ENCODE results near the gene GPR137B. TPM values are rescaled to one million over a fixed set of nuclear protein-coding genes. Genes with fewer than 3 reads are reported as not detected.
"Not testable (repeated sequence)": the region's sequence is repeated elsewhere in the genome, so short reads cannot be mapped to it uniquely, and the experiment has no call there.

GPR137B gene, protein sequence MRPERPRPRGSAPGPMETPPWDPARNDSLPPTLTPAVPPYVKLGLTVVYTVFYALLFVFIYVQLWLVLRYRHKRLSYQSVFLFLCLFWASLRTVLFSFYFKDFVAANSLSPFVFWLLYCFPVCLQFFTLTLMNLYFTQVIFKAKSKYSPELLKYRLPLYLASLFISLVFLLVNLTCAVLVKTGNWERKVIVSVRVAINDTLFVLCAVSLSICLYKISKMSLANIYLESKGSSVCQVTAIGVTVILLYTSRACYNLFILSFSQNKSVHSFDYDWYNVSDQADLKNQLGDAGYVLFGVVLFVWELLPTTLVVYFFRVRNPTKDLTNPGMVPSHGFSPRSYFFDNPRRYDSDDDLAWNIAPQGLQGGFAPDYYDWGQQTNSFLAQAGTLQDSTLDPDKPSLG
- 13.7 TPM for polyA plus RNA-seq (2012; ENCODE audit: low read depth, missing spikeins)

DNA sequence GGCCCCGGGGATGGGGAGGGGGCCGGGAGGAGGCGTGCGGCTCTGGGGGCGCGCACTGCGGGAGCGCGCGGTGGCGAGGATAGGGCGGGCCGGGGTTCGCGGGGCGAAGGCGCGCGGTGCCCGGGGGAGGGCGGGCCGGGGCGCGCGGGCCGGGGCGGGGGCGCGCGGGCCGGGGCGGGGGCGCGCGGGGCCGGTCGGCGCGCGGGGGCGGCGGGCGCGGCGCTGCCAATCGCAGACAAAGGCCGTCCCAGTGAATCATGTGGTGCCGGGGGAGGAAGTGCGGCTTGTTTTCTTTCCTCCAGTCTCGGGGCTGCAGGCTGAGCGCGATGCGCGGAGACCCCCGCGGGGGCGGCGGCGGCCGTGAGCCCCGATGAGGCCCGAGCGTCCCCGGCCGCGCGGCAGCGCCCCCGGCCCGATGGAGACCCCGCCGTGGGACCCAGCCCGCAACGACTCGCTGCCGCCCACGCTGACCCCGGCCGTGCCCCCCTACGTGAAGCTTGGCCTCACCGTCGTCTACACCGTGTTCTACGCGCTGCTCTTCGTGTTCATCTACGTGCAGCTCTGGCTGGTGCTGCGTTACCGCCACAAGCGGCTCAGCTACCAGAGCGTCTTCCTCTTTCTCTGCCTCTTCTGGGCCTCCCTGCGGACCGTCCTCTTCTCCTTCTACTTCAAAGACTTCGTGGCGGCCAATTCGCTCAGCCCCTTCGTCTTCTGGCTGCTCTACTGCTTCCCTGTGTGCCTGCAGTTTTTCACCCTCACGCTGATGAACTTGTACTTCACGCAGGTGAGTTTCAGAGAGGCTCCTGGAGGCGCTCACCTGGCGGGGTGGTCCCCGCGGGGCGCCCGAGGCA lies at the start of gene GPR137B:
Gene GPR137B (plus strand): TSS at position 287 of the 851 bp plus-strand sequence. CDS start 84 bp downstream, at position 371.
- DNase-seq (ENCODE audit: insufficient read length, low spot score) (peak; percentile 82), FAIRE-seq (peak; percentile 91)
- peak; percentile 60 for TF ChIP-seq TAF1 (IDR thresholded peaks at IDR 0.05; ENCODE audit: low read depth, low read length)
- TF ChIP-seq SPI1 (IDR thresholded peaks at IDR 0.05; ENCODE audit: low read depth, low read length), result peak; percentile 81
- TF ChIP-seq POLR2AphosphoS5 (IDR thresholded peaks at IDR 0.05; ENCODE audit: low read depth, low read length), result no peak
- TF ChIP-seq POU2F2 (IDR thresholded peaks at IDR 0.05; ENCODE audit: low read depth, low read length), result peak; percentile 43; the same call in 1 of the 2 replicates
- no peak for TF ChIP-seq PAX5 (IDR thresholded peaks at IDR 0.05; ENCODE audit: insufficient read depth, low read length, severe bottlenecking)
- TF ChIP-seq POLR2A (IDR thresholded peaks at IDR 0.05; ENCODE audit: low read depth, low read length), result peak; percentile 48

DNA sequence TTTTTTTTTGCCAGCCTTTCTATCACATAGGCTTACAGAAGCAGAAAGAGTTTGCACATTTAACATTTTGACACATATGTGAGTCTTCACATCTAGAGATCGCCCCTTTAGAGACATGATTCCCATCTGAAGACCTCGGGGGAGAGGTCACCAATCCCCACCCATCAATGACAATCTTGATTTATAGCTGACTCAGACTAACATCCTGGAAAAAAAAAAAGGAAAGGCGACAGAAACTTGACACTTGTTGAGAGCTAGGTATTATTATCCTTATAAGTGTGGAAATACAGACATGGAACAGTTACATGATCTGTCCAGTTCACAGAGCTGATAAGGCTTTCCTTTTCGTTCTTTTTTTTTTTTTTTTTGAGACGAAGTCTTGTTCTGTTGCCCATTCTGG lies 49.4 kb upstream of the GPR137B start:
- FAIRE-seq (no peak), DNase-seq (ENCODE audit: insufficient read length, low spot score) (no peak)

DNA sequence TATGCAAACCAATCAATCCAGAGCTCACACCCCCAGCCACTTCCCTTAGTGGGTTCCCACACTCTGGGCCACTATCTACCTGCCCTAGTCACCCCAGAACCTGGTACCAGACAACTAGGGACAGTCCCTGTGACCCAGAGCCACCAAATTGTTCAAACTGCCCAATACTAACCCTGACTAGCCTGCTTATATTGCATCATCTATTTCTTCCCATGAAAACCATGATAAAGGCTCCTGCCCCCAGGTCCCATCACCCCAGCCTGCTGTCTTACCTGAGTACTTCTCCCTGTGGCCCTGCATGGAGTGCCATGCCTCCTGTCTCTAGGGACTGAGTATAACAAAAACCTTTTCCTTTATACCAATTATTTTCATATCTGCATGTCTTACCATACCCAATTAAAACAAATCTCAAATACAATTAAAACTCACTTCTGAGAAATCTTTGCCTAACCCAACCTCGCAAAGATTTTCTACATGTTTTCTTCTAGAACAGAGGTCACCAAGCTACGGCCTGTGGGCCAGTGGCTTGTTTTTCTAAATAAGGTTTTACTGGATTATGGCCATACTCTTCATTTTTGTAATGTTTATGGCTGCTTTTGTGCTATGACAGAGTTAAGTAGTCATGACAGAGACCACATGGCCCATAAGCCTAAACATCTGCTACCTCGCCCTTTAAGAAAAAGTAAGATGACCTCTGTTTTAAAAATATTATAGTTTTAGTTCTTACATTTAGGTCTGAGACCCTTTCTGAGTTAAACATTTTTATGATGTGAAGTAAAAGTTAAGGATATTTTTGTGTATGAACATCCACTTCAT lies 46.4 kb upstream of the GPR137B start:
- FAIRE-seq (no peak), DNase-seq (ENCODE audit: insufficient read length, low spot score) (no peak)
- TF ChIP-seq TAF1 (IDR thresholded peaks at IDR 0.05; ENCODE audit: low read depth, low read length), result no peak
- no peak for TF ChIP-seq POLR2AphosphoS5 (IDR thresholded peaks at IDR 0.05; ENCODE audit: low read depth, low read length)
- TF ChIP-seq POU2F2 (IDR thresholded peaks at IDR 0.05; ENCODE audit: low read depth, low read length), result no peak
- TF ChIP-seq POLR2A (IDR thresholded peaks at IDR 0.05; ENCODE audit: low read depth, low read length), result no peak
- TF ChIP-seq PAX5 (IDR thresholded peaks at IDR 0.05; ENCODE audit: insufficient read depth, low read length, severe bottlenecking), result no peak
- no peak for TF ChIP-seq SPI1 (IDR thresholded peaks at IDR 0.05; ENCODE audit: low read depth, low read length)

More for the DNA sequence above, 49.4 kb upstream of the GPR137B start:
- no peak for TF ChIP-seq SPI1 (IDR thresholded peaks at IDR 0.05; ENCODE audit: low read depth, low read length)
- no peak for TF ChIP-seq POLR2A (IDR thresholded peaks at IDR 0.05; ENCODE audit: low read depth, low read length)
- no peak for TF ChIP-seq PAX5 (IDR thresholded peaks at IDR 0.05; ENCODE audit: insufficient read depth, low read length, severe bottlenecking)
- no peak for TF ChIP-seq TAF1 (IDR thresholded peaks at IDR 0.05; ENCODE audit: low read depth, low read length)
- no peak for TF ChIP-seq POU2F2 (IDR thresholded peaks at IDR 0.05; ENCODE audit: low read depth, low read length)
- no peak for TF ChIP-seq POLR2AphosphoS5 (IDR thresholded peaks at IDR 0.05; ENCODE audit: low read depth, low read length)

DNA sequence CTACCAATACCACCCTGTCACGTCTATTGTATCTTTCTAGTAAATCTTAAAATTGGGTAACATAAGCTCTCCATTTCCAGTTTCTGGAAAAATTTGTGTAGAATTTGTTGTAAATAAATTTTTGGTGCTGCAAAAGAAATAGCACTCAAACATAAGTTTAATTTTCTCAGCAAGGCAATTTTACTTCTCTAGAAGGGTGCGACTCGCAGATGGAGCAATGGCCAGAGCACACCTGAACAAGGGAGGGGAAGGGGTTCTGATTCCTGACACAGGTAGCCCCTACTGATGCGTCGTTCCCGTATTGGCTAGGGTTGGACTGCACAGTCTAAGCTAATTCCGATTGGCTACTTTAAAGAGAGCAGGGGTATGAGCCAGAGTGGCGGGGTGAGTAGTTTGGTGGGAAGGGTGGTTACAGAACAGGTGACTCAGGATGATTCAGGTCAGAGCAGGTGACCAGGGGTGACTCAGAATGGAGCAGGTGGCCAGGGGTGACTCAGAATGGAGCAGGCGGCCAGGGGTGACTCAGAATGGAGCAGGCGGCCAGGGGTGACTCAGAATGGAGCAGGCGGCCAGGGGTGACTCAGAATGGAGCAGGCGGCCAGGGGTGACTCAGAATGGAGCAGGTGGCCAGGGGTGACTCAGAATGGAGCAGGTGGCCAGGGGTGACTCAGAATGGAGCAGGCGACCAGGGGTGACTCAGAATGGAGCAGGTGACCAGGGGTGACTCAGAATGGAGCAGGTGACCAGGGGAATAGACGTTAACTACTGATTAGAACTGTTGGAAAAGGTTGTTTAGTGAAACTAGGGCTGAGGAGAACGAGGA lies 45.5 kb upstream of the GPR137B start:
- not testable (repeated sequence) for DNase-seq (ENCODE audit: insufficient read length, low spot score)
- FAIRE-seq, result peak; percentile 97
- TF ChIP-seq POU2F2 (IDR thresholded peaks at IDR 0.05; ENCODE audit: low read depth, low read length) (peak; percentile 47; the same call in 1 of the 2 replicates), POLR2AphosphoS5 (IDR thresholded peaks at IDR 0.05; ENCODE audit: low read depth, low read length) (peak; percentile 53; the same call in 1 of the 2 replicates)

DNA sequence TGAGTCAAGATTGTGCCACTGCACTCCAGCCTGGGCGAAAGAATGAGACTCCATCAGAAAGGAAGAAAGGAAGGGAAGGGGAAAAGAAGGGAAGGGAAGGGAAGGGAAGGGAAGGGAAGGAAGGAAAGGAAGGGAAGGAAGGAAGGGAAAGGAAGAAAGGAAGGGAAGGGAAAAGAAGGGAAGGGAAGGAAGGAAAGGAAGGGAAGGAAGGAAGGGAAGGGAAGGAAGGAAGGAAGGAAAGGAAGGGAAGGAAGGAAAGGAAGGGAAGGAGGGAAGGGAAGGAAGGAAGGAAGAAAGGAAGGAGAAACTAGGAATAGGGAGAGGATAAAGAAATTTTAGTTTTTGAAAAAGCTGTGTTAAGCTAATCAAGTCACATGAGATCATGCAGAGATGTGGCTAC lies 44.1 kb upstream of the GPR137B start:
- TF ChIP-seq POLR2A (IDR thresholded peaks at IDR 0.05; ENCODE audit: low read depth, low read length), result no peak
- DNase-seq (ENCODE audit: insufficient read length, low spot score) (no peak), FAIRE-seq (no peak)

DNA sequence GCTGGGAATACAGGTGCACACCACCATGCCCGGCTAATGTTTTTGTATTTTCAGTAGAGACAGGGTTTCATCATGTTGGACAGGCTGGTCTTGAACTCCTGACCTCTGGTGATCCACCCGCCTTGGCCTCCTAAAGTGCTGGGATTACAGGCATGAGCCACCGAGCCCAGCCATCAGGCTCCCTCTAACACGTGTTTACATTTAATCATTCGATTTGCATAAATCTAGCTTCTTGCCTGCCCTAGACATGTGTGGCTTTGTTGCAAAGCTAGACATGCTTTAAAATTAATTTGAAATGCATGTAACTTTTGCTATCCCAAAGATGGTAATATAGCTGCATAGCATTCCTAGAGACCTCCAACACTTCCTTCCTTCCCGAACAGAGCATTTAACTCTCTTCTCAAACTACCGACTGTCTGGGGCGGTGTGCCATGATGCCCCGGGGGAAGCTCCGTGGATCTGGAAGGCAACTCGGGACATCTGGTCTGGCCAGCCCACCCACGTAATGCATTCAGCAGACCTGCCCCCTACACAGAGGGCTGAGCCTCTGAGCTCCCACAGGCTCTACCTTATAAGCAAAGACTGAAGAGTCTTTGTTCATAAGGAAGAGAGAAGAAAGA lies 42.9 kb upstream of the GPR137B start:
- DNase-seq (ENCODE audit: insufficient read length, low spot score) (no peak), FAIRE-seq (no peak)
- no peak for TF ChIP-seq TAF1 (IDR thresholded peaks at IDR 0.05; ENCODE audit: low read depth, low read length)
- TF ChIP-seq SPI1 (IDR thresholded peaks at IDR 0.05; ENCODE audit: low read depth, low read length), result no peak
- TF ChIP-seq POLR2AphosphoS5 (IDR thresholded peaks at IDR 0.05; ENCODE audit: low read depth, low read length), result no peak
- no peak for TF ChIP-seq PAX5 (IDR thresholded peaks at IDR 0.05; ENCODE audit: insufficient read depth, low read length, severe bottlenecking)
- no peak for TF ChIP-seq POU2F2 (IDR thresholded peaks at IDR 0.05; ENCODE audit: low read depth, low read length)
- TF ChIP-seq POLR2A (IDR thresholded peaks at IDR 0.05; ENCODE audit: low read depth, low read length), result no peak

DNA sequence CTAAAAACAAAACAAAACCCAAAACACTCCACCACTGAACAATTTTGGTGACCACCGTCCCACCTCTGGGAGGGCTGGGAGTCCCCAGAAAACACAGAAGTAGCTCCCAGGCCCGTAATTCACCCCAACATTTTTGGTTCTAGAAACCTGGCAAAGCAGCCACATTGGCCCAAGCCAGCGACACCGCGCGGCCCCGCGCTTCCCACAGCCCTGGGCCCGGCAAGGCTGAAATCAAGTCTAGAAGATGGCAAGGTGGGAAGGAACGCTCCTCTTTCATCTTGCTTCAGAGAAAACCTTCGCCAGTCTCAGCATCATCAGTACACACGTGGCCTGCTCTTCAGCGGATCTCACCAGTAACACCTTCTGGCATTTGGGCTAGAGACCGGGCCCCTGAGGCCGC lies 41.5 kb upstream of the GPR137B start:
- FAIRE-seq, result no peak
- TF ChIP-seq PAX5 (IDR thresholded peaks at IDR 0.05; ENCODE audit: insufficient read depth, low read length, severe bottlenecking), result no peak
- TF ChIP-seq TAF1 (IDR thresholded peaks at IDR 0.05; ENCODE audit: low read depth, low read length), result no peak
- no peak for TF ChIP-seq POLR2A (IDR thresholded peaks at IDR 0.05; ENCODE audit: low read depth, low read length)
- no peak for TF ChIP-seq POU2F2 (IDR thresholded peaks at IDR 0.05; ENCODE audit: low read depth, low read length)
- TF ChIP-seq SPI1 (IDR thresholded peaks at IDR 0.05; ENCODE audit: low read depth, low read length), result no peak
- DNase-seq (ENCODE audit: insufficient read length, low spot score), result no peak

All from GM12891 (cell line).